ENCODE data around the gene GATAD2A.

The GATAD2A gene

GRCh38 chr19:19499272-19499995 lies 94.0 kb downstream of the GATAD2A start:
- TF ChIP-seq POLR2AphosphoS5 (IDR thresholded peaks at IDR 0.05; ENCODE audit: low read depth, low read length): no peak
- no peak for TF ChIP-seq FOXP2 (optimal IDR thresholded peaks at IDR 0.05; ENCODE audit: borderline replicate concordance, extremely low read depth, extremely low read length, insufficient read depth)
- TF ChIP-seq TAF1 (IDR thresholded peaks at IDR 0.05; ENCODE audit: borderline replicate concordance, insufficient read depth, low read length): no peak
- no peak for TF ChIP-seq SIN3A (IDR thresholded peaks at IDR 0.05; ENCODE audit: borderline replicate concordance, insufficient read depth, low read length)
- TF ChIP-seq REST (IDR thresholded peaks at IDR 0.05; ENCODE audit: insufficient read depth in 1 of 2, low read depth in 2 of 2, low read length in 2 of 2): no peak

DNA sequence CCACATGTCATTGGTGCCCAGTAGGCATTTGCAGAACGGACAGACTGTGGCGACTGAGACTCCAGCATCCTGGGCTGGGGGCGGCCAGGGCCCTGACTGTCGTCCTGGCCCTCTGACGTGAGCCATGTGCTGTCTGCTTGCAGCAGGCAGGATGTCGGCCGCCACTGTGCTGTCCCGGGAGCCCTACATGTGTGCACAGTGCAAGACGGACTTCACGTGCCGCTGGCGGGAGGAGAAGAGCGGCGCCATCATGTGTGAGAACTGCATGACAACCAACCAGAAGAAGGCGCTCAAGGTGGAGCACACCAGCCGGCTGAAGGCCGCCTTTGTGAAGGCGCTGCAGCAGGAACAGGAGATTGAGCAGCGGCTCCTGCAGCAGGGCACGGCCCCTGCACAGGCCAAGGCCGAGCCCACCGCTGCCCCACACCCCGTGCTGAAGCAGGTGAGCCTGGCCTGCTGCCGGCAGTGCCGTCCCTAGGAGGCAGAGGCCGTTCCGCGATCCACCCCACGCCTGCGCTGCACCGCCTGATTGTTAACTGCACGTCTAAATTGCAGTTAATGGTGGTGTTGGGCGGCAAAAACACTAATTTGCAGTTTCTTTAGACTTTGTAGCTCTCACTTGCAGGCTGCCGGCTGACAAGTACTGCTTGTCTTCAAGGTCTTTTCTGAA lies 95.6 kb downstream of the GATAD2A start:
- TF ChIP-seq TAF1 (IDR thresholded peaks at IDR 0.05; ENCODE audit: borderline replicate concordance, insufficient read depth, low read length) (no peak), FOXP2 (optimal IDR thresholded peaks at IDR 0.05; ENCODE audit: borderline replicate concordance, extremely low read depth, extremely low read length, insufficient read depth) (no peak), POLR2AphosphoS5 (IDR thresholded peaks at IDR 0.05; ENCODE audit: low read depth, low read length) (no peak)

DNA sequence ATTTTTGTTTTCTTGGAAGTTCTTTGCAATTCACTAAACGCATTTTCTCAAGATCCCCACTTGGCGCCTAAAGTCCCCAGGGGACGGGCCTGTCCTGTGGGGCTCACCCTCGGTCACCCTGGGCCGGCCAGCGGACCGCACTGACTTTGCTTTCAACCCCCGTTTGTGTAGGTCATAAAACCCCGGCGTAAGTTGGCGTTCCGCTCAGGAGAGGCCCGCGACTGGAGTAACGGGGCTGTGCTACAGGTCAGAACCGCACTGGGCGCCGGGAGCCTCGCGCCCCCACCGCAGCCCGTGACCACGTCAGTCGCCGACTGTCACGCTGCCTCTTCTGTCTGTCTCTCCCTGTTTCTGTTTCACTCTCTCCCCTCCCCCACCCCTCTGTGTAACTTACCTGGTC lies 96.3 kb downstream of the GATAD2A start:
- no peak for TF ChIP-seq POLR2AphosphoS5 (IDR thresholded peaks at IDR 0.05; ENCODE audit: low read depth, low read length)
- no peak for TF ChIP-seq FOXP2 (optimal IDR thresholded peaks at IDR 0.05; ENCODE audit: borderline replicate concordance, extremely low read depth, extremely low read length, insufficient read depth)
- no peak for TF ChIP-seq SIN3A (IDR thresholded peaks at IDR 0.05; ENCODE audit: borderline replicate concordance, insufficient read depth, low read length)
- TF ChIP-seq REST (IDR thresholded peaks at IDR 0.05; ENCODE audit: insufficient read depth in 1 of 2, low read depth in 2 of 2, low read length in 2 of 2): no peak
- no peak for TF ChIP-seq TAF1 (IDR thresholded peaks at IDR 0.05; ENCODE audit: borderline replicate concordance, insufficient read depth, low read length)

DNA sequence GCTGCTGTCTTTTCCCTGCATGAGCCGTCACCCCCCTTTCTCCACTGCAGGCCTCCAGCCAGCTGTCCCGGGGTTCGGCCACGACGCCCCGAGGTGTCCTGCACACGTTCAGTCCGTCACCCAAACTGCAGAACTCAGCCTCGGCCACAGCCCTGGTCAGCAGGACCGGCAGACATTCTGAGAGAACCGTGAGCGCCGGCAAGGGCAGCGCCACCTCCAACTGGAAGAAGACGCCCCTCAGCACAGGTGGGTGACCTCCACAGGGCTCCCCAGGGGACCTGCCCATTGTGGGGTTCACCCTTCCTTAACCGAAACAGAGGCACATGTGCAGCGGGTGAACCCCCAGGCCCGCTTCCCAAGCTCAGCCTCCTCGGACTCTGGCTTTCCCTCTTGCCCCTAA lies 96.8 kb downstream of the GATAD2A start:
- no peak for TF ChIP-seq FOXP2 (optimal IDR thresholded peaks at IDR 0.05; ENCODE audit: borderline replicate concordance, extremely low read depth, extremely low read length, insufficient read depth)
- TF ChIP-seq POLR2AphosphoS5 (IDR thresholded peaks at IDR 0.05; ENCODE audit: low read depth, low read length): no peak
- TF ChIP-seq REST (IDR thresholded peaks at IDR 0.05; ENCODE audit: insufficient read depth in 1 of 2, low read depth in 2 of 2, low read length in 2 of 2): no peak
- no peak for TF ChIP-seq SIN3A (IDR thresholded peaks at IDR 0.05; ENCODE audit: borderline replicate concordance, insufficient read depth, low read length)
- no peak for TF ChIP-seq TAF1 (IDR thresholded peaks at IDR 0.05; ENCODE audit: borderline replicate concordance, insufficient read depth, low read length)

DNA sequence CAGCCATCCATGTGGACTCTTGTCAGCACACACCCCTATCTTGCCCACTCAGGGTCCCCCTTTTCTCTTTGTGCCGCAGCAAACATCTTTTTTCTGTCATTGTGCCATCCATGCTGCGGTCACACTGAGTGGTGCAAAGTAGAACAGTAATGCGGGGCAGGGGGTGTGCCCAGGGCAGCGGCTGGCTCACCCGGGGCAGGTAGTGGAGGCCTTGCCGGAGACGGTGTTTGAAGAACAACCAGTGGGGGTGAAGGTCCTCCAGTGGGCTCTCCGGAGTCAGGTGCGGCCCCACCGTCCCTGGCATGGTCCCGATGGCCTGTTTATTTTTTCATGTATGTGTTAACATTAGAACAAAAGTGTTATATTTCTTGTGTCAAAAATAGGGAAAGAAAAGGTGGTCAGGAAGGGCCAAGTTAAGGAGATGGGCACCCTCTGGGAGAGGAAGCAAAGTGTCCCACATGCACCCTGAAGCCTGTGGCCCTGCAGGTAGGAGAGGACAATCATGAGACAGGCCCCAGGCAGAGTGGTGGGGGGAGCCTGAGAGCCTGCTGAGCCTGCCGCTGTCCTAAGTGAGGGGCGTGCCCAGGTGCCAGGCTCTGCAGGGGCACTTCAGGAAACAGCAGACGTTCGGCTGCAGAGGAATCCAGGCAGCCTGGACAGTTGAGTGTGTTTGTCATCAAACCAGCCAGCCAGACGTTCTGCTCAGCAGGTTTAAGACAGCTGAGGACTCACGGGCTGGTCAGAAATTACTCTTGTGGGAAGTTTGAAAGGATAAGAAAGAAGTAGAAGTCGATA lies 97.5 kb downstream of the GATAD2A start:
- TF ChIP-seq TAF1 (IDR thresholded peaks at IDR 0.05; ENCODE audit: borderline replicate concordance, insufficient read depth, low read length): no peak
- no peak for TF ChIP-seq FOXP2 (optimal IDR thresholded peaks at IDR 0.05; ENCODE audit: borderline replicate concordance, extremely low read depth, extremely low read length, insufficient read depth)
- no peak for TF ChIP-seq REST (IDR thresholded peaks at IDR 0.05; ENCODE audit: insufficient read depth in 1 of 2, low read depth in 2 of 2, low read length in 2 of 2)
- no peak for TF ChIP-seq SIN3A (IDR thresholded peaks at IDR 0.05; ENCODE audit: borderline replicate concordance, insufficient read depth, low read length)
- no peak for TF ChIP-seq POLR2AphosphoS5 (IDR thresholded peaks at IDR 0.05; ENCODE audit: low read depth, low read length)
